Activated naive CD4-positive, alpha-beta T cell treated with anti-CD3 and anti-CD28 coated beads, Interleukin-2, amount 50 U/mL, for 24 hours (primary cell): Measurements from ENCODE around the gene GABBR2.

Source experiments
- H3K27ac Mint-ChIP-seq: one replicate; pipeline ENCODE4 v1.8.0; 2021; ENCODE audit warnings: mild to moderate bottlenecking, mixed read lengths
- H3K27me3 Mint-ChIP-seq: one replicate; pipeline ENCODE4 v1.8.0; 2021; ENCODE audit warnings: mixed read lengths
- H3K36me3 Mint-ChIP-seq: one replicate; pipeline ENCODE4 v1.8.0; 2021; ENCODE audit warnings: mixed read lengths
- H3K4me1 Mint-ChIP-seq: one replicate; pipeline ENCODE4 v1.8.0; 2021; ENCODE audit warnings: mixed read lengths
- H3K4me3 Mint-ChIP-seq: one replicate; pipeline ENCODE4 v1.8.0; 2021; ENCODE audit warnings: mild to moderate bottlenecking, mixed read lengths
- H3K9me3 Mint-ChIP-seq: one replicate; pipeline ENCODE4 v1.8.0; 2021; ENCODE audit warnings: mixed read lengths

The GABBR2 gene

DNA sequence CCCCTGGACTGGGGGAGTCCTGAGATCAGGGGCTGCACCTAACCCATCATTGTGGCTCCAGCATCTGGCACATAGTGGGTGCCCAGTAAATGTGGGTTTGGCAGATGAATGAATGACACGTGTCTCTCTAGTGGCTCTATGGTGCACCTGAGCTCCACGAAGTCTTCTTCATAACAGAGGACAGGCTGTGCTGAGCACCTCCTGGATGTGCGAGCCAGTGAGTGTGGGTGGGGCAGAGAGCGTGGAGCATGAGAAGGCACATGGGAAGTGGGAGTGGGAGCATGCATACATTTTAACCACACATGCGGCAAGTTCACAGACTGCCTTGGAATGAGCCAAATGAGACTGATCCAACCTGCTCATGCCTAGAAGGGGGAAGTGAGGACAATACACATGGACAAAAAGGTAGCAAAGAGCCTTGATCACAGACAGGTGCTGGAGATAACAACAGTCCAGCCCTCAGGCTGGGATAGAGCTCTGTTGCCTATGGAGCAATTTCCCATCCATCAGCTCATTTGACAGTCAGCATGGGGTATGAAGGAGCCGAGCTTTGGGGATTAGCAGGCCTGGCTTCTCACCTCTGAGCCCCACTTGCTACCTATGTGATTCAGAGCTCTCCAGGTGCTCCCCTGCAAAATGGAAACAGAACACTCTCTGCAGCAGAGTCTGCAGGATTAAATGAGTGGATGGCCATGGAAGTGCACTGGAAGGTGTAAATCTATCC is 377.0 kb downstream of the GABBR2 start:
- Mint-ChIP-seq H3K27me3 (peaks cover 7% of the 10 kb centered on the region), H3K4me1 (no peaks in the 10 kb centered on the region), H3K36me3 (no peaks in the 10 kb centered on the region), H3K4me3 (no peak overlapping the region), H3K27ac (no peak overlapping the region), H3K9me3 (no peaks in the 10 kb centered on the region)

DNA sequence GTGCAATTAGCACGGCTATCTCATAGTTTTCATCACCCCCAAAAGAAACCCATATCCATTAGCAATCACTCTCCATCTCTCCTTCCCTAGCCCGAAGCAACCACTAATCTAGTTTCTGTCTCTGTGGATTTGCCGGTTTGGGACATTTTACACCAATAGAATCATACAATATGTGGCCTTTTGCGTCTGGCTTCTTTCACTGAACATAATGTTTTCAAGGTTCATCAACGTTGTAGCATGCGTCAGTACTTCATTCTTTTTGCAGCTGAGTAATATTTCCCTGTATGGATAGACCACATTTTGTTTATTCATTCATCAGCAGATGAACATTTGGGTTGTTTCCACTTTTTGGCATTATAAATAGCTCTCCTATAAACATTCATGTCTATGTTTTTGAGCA is 377.9 kb downstream of the GABBR2 start:
- Mint-ChIP-seq H3K27me3 (peaks cover 3% of the 10 kb centered on the region), H3K36me3 (no peaks in the 10 kb centered on the region), H3K4me1 (no peaks in the 10 kb centered on the region), H3K9me3 (no peaks in the 10 kb centered on the region), H3K4me3 (no peak overlapping the region), H3K27ac (no peak overlapping the region)

DNA sequence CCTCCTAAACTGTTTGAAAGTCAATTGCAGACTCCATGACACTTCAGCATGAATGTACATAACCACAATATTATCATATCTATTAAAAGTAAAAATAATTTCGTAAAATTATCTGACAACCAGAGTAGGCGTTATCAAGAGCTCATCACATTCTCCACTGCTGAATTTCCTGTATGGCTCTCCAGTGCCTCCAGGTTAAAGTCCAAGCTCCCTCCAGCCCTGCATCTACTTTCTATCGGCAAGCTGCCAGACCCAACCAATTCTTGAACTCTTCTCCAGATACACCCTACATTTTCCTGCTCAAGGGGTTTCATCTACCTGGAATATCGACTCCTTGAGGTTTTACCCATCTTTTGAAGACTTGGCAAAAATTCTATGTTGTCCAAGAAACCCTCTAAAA is 378.8 kb downstream of the GABBR2 start:
- H3K36me3 Mint-ChIP-seq, result no peaks in the 10 kb centered on the region
- H3K4me1 Mint-ChIP-seq, result no peaks in the 10 kb centered on the region
- no peak overlapping the region for H3K27ac Mint-ChIP-seq
- H3K9me3 Mint-ChIP-seq, result no peaks in the 10 kb centered on the region
- no peak overlapping the region for H3K4me3 Mint-ChIP-seq
- no peaks in the 10 kb centered on the region for H3K27me3 Mint-ChIP-seq

DNA sequence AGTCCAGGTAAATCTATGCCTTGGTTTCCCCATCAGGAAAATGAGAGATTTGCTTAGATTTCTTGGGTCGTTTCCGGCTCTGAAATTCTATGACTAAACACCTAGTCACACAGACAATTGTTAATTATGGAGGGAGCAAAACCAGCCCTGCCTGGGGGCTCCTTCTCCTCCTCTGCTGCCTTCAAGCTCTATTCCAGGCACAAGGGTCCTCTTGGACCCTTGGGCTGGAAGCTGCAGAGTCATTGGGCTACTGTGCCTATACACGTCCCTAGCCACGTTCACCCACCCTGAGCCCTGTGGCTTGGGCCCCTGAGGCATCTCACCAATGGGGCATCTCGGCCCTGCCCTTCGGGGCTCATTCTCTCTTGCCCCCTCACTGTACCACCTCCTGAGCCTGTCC is 379.5 kb downstream of the GABBR2 start:
- Mint-ChIP-seq H3K9me3 (no peaks in the 10 kb centered on the region), H3K27ac (no peak overlapping the region), H3K4me3 (no peak overlapping the region)

DNA sequence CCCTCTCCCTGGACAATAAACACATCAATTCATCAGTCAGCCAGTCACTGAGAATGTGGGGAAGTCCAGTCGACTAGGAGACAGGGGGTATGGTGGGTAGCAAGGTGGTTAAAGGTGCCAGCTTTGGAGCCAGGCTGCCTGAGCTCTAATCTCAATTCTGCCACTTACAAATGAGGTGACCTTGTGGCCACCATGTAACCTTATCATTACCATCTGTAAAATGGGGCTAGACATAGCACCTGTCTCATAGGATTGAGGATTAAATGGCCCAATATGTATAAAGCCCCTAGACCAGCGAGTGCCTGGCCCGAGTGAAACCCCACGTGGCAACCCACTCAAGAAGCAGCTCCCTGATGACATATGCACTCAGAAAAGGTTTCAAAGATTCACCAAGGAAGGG is 380.0 kb downstream of the GABBR2 start:
- Mint-ChIP-seq H3K36me3 (no peaks in the 10 kb centered on the region), H3K4me1 (no peaks in the 10 kb centered on the region), H3K9me3 (no peaks in the 10 kb centered on the region), H3K27ac (no peak overlapping the region), H3K27me3 (no peaks in the 10 kb centered on the region), H3K4me3 (no peak overlapping the region)

More for the DNA sequence above, 379.5 kb downstream of the GABBR2 start:
- Mint-ChIP-seq H3K4me1 (no peaks in the 10 kb centered on the region), H3K36me3 (no peaks in the 10 kb centered on the region), H3K27me3 (no peaks in the 10 kb centered on the region)

DNA sequence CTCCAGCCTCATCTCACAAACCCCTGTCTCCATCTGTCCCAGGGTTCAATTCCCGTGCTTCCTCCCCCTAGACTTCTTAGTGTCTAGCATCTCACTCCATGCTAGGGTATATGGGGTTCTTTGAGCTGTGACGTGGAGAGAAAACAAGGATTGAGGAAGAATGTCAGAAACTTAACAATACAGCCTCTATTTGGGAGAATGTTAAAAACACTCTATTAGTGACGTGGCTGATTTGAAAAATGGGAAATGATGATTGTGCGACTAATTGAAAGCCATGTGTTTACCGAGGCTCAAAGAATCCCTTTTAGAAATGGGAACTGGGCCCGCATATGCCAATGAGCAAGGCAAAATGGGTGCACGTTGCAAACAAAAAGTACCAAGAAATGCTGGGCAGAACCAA is 380.6 kb downstream of the GABBR2 start:
- H3K36me3 Mint-ChIP-seq, result no peaks in the 10 kb centered on the region
- no peaks in the 10 kb centered on the region for H3K27me3 Mint-ChIP-seq
- no peak overlapping the region for H3K27ac Mint-ChIP-seq
- H3K4me1 Mint-ChIP-seq, result no peaks in the 10 kb centered on the region
- H3K4me3 Mint-ChIP-seq, result no peak overlapping the region
- H3K9me3 Mint-ChIP-seq, result no peaks in the 10 kb centered on the region

DNA sequence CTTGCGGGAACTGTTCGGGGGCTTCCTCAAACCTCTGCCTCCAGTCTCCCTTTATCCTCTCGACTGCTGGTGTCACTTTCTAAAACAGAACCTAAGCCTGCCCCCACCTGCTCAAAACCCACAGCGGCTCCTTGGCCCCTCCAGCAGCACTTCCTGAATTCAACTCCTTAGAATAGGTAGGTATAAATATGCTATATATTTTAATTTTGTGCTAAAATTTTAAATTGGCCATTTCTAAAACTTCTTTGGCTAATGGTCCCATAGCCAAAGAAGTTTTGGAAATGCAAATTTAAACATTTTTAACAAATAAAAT is 381.5 kb downstream of the GABBR2 start:
- H3K9me3 Mint-ChIP-seq, result no peaks in the 10 kb centered on the region
- H3K27ac Mint-ChIP-seq, result no peak overlapping the region
- H3K36me3 Mint-ChIP-seq, result no peaks in the 10 kb centered on the region
- no peak overlapping the region for H3K4me3 Mint-ChIP-seq
- no peaks in the 10 kb centered on the region for H3K4me1 Mint-ChIP-seq
- no peaks in the 10 kb centered on the region for H3K27me3 Mint-ChIP-seq

DNA sequence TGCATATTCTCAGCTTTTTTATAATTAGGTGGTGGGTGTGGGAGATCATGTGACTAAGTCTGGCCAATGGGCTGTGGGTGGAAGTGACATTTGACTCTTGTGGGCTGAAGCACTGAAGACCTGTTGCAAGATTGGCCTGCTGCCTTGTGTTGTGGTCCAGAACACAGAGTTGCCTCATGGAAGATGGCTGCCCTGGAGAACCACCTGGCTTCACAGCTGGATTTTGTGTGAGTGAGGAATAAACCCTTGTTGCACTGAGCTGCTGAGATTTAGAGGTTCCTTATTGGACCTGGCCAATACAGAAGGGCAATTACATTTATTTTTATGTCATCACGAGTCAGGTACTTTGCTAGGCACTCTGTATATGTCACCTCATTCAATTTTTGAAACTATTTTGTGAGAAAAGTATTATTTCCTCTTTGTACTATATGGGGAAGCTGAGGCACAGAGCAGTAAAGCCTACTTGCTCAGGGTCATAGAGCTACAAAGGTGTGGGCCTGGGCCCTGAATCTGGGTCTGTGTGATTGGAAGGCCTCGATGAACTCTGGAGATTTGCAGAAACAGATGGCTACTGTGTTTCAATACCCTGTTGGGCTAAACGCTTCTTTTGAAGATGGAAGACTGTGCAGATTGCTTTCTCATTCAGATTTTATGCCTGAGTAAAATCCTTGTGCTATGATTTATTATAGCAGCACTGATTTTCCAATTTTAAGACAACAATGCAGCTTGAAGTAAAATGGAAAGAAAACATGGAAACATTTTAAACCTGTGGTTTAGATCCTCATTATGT is 382.1 kb downstream of the GABBR2 start:
- no peaks in the 10 kb centered on the region for H3K36me3 Mint-ChIP-seq
- H3K9me3 Mint-ChIP-seq, result no peaks in the 10 kb centered on the region
- H3K4me3 Mint-ChIP-seq, result no peak overlapping the region
- H3K4me1 Mint-ChIP-seq, result no peaks in the 10 kb centered on the region
- H3K27ac Mint-ChIP-seq, result no peak overlapping the region
- H3K27me3 Mint-ChIP-seq, result no peaks in the 10 kb centered on the region

DNA sequence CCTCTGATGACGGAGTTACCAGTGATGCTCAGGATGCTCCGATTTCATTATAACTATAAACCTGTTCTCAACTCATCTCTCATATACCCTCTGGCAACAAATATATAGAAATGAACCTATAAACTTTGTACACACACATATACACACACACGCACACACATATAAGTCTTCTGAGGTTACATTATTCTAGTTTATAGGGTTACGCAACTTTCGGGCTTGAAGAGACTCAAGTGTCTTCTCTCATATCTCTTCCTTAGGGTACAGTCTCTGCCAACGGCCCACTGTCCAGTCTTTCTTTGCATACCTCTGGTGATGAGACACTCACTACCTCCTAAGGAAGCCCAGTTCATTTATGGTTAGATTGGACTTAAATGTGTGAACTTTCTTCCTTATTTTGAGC is 383.9 kb downstream of the GABBR2 start:
- Mint-ChIP-seq H3K36me3 (no peaks in the 10 kb centered on the region), H3K9me3 (no peaks in the 10 kb centered on the region), H3K27me3 (no peaks in the 10 kb centered on the region), H3K27ac (no peak overlapping the region), H3K4me3 (no peak overlapping the region), H3K4me1 (no peaks in the 10 kb centered on the region)

DNA sequence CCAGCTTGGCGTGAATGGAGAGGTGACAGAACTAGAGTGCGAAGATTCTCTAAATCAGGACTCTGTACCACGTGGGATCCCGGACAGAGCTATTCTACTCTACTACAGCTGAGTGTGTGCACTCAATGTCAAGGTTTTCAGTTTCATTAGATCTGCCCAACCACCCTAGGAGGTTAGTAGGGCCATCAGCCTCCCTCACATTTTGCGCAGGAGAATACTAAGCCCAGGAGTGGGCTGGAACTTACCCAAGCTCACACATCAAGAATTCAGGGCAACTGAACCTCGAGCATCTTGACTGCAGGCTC is 385.0 kb downstream of the GABBR2 start:
- Mint-ChIP-seq H3K36me3 (no peaks in the 10 kb centered on the region), H3K4me1 (no peaks in the 10 kb centered on the region), H3K27ac (no peak overlapping the region), H3K27me3 (no peaks in the 10 kb centered on the region), H3K9me3 (no peaks in the 10 kb centered on the region), H3K4me3 (no peak overlapping the region)

DNA sequence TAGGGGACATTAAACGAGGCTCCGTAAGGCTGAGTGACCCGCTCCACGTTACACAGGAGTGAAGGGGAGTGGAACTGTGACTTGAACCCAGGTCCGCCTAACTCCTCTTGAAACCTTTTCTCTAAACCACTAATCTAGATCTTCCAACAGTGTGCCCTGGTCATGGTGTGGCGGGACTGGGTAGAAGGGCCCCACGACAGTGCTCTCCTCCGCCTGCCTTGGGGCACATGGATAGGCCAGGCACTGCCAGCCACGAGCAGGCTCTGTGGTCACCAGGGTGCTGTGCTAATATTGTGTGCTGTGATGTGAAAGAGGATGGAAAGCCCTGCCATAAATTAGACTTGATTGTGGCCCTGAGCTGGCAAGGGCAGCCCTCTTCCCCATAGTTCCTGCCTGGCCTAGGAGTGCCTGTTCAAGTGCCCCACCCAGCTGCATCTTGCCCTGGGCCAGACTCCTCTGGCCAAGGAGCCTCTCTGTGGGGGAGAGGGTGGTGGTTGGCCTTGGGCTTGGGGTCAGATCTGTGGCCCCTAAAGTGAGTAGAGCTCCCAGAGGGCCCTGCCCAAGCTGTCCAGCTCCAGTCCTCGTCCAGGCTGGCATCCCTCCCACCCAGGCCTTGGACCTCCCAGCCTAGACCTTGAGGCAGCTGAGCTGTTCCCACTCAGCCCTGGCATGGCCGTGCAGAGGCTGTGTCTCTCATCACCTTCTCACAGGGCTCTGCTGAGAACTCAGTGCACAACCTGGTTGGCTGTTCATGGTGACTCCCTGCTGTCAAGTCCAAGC is 385.5 kb downstream of the GABBR2 start:
- H3K4me1 Mint-ChIP-seq, result no peaks in the 10 kb centered on the region
- no peak overlapping the region for H3K27ac Mint-ChIP-seq
- no peaks in the 10 kb centered on the region for H3K9me3 Mint-ChIP-seq
- H3K4me3 Mint-ChIP-seq, result no peak overlapping the region
- H3K36me3 Mint-ChIP-seq, result no peaks in the 10 kb centered on the region
- no peaks in the 10 kb centered on the region for H3K27me3 Mint-ChIP-seq

DNA sequence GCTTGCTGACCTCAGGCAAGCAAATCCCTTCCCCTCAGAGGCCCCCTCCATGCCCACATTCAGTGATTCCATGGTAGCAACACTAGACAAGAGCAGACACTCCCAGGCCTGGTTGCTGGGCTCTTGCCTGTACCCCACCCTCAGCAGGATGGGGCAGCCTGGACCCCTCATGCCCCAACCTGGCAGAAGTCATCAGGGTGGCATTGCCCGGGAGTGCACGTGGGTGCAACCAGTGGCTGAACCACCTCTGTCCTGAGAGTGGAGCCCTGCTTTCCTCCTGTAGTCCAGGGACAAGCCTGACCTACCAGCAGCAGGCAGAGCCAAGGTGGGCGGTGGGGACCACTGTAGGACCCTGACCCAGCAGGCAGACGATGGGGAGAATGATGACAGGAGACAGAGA is 387.5 kb downstream of the GABBR2 start:
- H3K36me3 Mint-ChIP-seq, result no peaks in the 10 kb centered on the region
- no peaks in the 10 kb centered on the region for H3K4me1 Mint-ChIP-seq
- no peak overlapping the region for H3K4me3 Mint-ChIP-seq
- no peaks in the 10 kb centered on the region for H3K27me3 Mint-ChIP-seq
- H3K27ac Mint-ChIP-seq, result no peak overlapping the region
- H3K9me3 Mint-ChIP-seq, result no peaks in the 10 kb centered on the region

DNA sequence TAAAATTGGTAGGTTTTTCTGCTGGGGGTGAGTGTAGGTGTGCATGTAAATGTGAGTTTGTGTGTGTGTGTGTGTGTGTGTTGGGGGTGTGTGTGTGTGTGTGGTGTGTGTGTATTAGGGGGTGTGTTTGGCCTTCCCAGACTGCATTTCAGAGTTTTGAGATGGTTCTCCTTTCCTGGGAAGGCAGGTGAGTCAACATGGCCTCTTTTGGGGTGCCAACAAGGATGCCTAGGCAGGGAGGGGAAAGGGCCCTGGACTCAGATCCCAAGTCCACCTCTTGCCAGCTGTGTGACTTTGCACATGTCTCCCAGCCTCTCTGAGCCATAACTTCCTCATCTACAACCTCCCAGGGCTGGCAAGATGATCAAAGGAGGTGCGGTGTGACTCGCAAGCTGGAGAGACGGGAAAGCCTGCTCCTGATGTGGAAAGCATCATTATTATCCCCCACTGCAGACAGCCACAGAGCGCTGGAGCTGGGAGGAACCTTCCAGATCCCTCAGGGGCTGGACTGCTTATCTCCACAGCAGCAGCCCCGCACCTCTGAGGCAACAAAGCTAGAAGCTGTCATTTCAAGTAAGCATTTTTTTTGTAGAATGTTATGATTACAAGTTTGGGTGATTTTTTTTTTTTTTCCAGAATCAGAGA is 389.8 kb downstream of the GABBR2 start:
- no peaks in the 10 kb centered on the region for H3K27me3 Mint-ChIP-seq
- H3K4me1 Mint-ChIP-seq, result no peaks in the 10 kb centered on the region
- no peaks in the 10 kb centered on the region for H3K9me3 Mint-ChIP-seq
- no peak overlapping the region for H3K27ac Mint-ChIP-seq
- H3K4me3 Mint-ChIP-seq, result no peak overlapping the region
- no peaks in the 10 kb centered on the region for H3K36me3 Mint-ChIP-seq

DNA sequence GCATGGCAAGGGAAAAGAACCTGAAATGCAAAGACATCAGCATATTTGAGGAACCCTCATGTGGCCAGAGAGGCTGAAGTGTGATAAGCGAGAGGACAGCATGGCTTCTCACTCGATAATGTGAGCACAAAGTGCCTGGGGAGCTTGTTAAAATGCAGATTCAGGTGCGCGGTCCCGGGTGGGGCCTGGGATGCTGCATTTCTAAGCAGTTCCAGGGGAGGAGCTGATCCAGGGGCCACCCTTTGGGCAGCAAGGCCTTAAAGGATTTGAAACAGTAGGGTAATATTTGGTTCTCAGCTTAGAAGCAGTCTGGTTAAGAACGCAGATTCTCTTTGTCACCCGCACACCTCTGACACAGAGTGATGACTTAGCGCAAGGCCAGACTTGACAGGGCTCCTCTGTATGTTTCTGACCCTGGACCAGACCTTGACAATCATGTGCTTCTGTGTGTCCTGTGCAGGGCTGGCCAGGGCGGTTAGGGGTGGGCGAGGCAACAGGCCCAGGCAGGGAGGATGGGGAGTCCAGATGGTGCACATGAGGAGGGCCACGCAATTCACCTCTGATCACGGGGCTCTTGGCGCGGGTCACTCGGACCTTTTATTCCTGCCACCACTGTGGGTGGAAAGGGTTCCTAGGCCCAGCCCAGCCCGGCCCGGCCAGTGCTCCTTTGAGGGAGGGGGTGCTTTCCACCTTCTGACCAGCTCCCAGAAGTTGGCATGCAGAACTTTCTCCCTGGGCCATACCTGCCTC is 390.5 kb downstream of the GABBR2 start:
- Mint-ChIP-seq H3K9me3 (no peaks in the 10 kb centered on the region), H3K27me3 (no peaks in the 10 kb centered on the region), H3K4me3 (no peak overlapping the region), H3K4me1 (no peaks in the 10 kb centered on the region), H3K27ac (no peak overlapping the region), H3K36me3 (no peaks in the 10 kb centered on the region)

DNA sequence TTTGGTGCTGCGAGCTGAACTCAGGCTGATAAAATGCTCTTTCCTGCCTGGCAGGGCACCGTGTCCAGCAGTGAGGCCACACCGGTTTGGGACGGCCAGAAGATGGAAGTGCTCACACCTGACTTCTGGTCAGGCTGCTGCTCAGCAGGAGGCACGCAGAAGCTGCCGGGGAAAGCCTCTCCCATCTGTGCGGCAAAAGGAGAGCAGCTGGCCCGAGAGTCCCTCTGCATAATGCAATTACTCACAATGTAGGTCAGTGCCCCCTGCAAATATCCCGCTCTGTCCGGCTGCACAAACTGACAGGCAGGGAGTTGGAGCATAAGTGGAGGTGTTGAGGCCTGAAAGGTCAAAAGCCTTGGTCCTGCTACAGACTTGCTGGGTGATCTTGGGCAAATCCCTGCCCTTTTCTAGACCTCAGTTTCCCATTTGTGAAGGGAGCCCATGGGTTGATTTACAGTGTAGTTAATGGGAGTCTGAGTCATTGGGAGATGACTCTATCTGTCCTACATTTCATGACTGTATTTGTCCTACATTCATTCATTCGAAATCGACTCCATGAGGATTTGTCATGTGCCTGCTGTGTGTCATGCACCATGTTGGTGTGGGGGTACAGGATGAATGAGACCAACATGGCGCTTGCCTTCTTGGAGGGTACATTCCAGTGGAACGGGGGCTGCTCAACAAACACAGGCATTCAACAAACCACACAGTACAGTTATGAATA is 391.4 kb downstream of the GABBR2 start:
- Mint-ChIP-seq H3K27ac (no peak overlapping the region), H3K4me3 (no peak overlapping the region), H3K9me3 (no peaks in the 10 kb centered on the region), H3K27me3 (no peaks in the 10 kb centered on the region), H3K4me1 (no peaks in the 10 kb centered on the region), H3K36me3 (no peaks in the 10 kb centered on the region)
